ENCODE results near the gene CCDC92. TPM values are rescaled to one million over a fixed set of nuclear protein-coding genes. Genes with fewer than 3 reads are reported as not detected.
"Not testable (repeated sequence)": the region's sequence is repeated elsewhere in the genome, so short reads cannot be mapped to it uniquely, and the experiment has no call there.

Gene CCDC92
- total RNA-seq, 1 donor from 2014 or later: 21.5 TPM

DNA sequence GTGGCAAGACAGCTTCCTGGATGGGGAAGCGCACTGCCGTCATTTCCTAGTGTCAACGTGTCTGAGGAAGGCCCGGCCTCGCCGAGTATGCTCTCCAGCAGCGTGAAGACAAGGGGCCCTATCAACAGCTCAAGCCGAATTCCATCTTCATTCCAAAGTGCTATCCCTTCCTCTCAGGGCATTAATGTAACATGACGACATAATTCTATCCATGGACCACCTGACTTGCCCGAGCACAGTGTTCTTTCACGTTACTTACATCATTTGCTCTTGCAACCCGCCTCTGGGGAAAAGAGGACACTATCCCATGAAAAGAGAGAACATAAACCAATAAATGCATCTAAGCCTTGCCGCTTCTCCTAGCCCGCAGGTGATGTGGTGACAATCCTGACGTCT is 22.9 kb downstream of the CCDC92 start:
- H3K4me1 Mint-ChIP-seq: no peaks in the 10 kb centered on the region
- TF ChIP-seq, protein P1, sequence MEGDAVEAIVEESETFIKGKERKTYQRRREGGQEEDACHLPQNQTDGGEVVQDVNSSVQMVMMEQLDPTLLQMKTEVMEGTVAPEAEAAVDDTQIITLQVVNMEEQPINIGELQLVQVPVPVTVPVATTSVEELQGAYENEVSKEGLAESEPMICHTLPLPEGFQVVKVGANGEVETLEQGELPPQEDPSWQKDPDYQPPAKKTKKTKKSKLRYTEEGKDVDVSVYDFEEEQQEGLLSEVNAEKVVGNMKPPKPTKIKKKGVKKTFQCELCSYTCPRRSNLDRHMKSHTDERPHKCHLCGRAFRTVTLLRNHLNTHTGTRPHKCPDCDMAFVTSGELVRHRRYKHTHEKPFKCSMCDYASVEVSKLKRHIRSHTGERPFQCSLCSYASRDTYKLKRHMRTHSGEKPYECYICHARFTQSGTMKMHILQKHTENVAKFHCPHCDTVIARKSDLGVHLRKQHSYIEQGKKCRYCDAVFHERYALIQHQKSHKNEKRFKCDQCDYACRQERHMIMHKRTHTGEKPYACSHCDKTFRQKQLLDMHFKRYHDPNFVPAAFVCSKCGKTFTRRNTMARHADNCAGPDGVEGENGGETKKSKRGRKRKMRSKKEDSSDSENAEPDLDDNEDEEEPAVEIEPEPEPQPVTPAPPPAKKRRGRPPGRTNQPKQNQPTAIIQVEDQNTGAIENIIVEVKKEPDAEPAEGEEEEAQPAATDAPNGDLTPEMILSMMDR (IDR thresholded peaks at IDR 0.05): no peak
- no peaks in the 10 kb centered on the region for H3K9me3 Mint-ChIP-seq
- DNase-seq: no peak
- H3K27me3 Mint-ChIP-seq: no peaks in the 10 kb centered on the region
- H3K27ac Mint-ChIP-seq: no peak overlapping the region
- H3K4me3 Mint-ChIP-seq: no peak overlapping the region
- intact Hi-C loops (cut with micrococcal nuclease): no loop called here
- CTCF ChIA-PET: no interaction called here
- POLR2A ChIA-PET: no interaction called here
- H3K36me3 Mint-ChIP-seq (ENCODE audit: low read depth): peaks cover 24% of the 10 kb centered on the region
- no peak for ATAC-seq (ENCODE audit: low read depth)

DNA sequence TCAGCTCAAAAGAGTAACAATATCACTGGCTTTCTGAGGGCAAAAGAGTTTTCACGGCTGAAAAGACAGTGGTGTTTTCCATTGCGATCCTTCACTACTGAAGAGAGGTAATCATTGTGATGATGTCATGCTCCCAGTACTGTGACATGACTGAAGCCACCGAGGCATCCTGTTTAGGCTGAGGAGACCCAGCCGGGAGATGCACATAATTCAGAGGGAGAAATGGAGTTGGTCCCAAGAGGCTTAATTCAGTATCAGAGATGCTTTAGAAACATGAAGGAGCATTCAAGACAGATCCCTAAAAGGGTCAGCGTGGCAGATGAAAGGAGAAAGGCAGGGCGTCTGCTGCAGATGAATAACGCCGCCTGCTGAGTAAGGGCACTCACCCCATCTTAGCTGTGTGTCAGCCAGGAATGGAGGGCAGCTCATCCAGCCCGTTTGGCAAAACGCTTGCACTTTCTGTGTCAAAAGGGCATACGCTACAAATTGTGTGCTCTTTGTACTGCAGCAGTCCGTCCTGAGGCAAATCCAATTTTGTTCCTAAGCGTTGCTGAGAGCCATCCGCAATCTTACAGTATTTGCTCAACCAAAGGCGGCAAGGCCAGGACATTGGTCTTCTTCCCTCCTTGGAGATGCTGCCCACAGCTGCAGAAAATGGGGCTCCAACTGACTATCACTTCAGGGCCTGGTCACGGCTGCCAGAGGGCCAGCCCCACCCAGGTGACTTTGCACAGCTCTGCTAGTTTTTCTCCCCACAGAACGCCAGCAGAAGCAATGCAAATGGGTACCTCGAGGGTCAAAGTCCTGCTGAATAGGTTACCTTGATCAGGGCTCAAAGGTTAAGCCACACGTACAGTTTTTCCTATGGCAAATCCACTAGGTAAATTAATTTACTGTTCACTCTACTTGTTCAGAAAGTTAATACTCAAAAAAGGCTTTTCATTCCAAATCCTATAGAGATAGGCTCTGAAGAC is 23.5 kb downstream of the CCDC92 start:
- Mint-ChIP-seq H3K27me3 (no peaks in the 10 kb centered on the region), H3K4me3 (no peak overlapping the region), H3K9me3 (no peaks in the 10 kb centered on the region), H3K27ac (no peak overlapping the region), H3K4me1 (no peaks in the 10 kb centered on the region), H3K36me3 (ENCODE audit: low read depth) (peaks cover 29% of the 10 kb centered on the region)
- no peak for ATAC-seq (ENCODE audit: low read depth)
- ChIA-PET CTCF (no interaction called here), POLR2A (no interaction called here)
- no peak for DNase-seq
- intact Hi-C loops (cut with micrococcal nuclease): no loop called here
- TF ChIP-seq, protein P1 (IDR thresholded peaks at IDR 0.05): no peak

DNA sequence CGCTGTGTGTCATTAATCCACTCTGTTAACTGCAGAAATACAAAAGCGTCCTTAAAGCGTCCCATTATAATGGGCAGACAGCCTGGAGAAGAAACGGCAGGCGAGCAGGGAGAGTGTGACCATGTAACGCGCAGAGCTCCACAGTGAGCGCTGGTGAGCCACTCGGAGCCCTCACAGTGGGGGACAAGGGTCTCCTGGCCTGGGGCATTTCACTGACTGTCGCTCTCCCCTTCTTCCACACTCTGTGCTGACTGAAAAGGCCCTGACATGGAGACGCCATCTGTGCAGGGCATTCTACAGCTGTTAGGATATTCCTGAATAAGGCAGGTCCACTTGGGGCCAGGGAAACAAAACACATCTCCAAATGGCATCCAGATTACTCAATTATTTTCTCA is 24.2 kb downstream of the CCDC92 start:
- no peaks in the 10 kb centered on the region for H3K4me1 Mint-ChIP-seq
- ChIA-PET POLR2A (no interaction called here), CTCF (no interaction called here)
- intact Hi-C loops (cut with micrococcal nuclease): no loop called here
- TF ChIP-seq, protein P1 (IDR thresholded peaks at IDR 0.05): no peak
- no peak for DNase-seq
- no peaks in the 10 kb centered on the region for H3K9me3 Mint-ChIP-seq
- no peak for ATAC-seq (ENCODE audit: low read depth)
- H3K36me3 Mint-ChIP-seq (ENCODE audit: low read depth): peaks cover 33% of the 10 kb centered on the region
- no peak overlapping the region for H3K4me3 Mint-ChIP-seq
- no peak overlapping the region for H3K27ac Mint-ChIP-seq
- H3K27me3 Mint-ChIP-seq: no peaks in the 10 kb centered on the region

DNA sequence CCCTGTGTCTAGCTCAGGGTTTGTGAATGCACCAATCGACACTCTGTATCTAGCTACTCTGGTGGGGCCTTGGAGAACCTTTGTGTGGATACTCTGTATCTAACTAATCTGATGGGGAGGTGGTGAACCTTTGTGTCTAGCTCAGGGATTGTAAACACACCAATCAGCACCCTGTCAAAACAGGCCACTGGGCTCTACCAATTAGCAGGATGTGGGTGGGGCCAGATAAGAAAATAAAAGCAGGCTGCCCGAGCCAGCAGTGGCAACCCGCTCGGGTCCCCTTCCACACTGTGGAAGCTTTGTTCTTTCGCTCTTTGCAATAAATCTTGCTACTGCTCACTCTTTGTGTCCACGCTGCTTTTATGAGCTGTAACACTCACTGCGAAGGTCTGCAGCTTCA is 25.1 kb downstream of the CCDC92 start:
- DNase-seq; H3K27ac Mint-ChIP-seq; POLR2A ChIA-PET; H3K4me1 Mint-ChIP-seq; ATAC-seq (ENCODE audit: low read depth); H3K4me3 Mint-ChIP-seq; H3K27me3 Mint-ChIP-seq; CTCF ChIA-PET; H3K9me3 Mint-ChIP-seq; intact Hi-C loops (cut with micrococcal nuclease): not testable (repeated sequence)
- peaks cover 38% of the 10 kb centered on the region for H3K36me3 Mint-ChIP-seq (ENCODE audit: low read depth)

DNA sequence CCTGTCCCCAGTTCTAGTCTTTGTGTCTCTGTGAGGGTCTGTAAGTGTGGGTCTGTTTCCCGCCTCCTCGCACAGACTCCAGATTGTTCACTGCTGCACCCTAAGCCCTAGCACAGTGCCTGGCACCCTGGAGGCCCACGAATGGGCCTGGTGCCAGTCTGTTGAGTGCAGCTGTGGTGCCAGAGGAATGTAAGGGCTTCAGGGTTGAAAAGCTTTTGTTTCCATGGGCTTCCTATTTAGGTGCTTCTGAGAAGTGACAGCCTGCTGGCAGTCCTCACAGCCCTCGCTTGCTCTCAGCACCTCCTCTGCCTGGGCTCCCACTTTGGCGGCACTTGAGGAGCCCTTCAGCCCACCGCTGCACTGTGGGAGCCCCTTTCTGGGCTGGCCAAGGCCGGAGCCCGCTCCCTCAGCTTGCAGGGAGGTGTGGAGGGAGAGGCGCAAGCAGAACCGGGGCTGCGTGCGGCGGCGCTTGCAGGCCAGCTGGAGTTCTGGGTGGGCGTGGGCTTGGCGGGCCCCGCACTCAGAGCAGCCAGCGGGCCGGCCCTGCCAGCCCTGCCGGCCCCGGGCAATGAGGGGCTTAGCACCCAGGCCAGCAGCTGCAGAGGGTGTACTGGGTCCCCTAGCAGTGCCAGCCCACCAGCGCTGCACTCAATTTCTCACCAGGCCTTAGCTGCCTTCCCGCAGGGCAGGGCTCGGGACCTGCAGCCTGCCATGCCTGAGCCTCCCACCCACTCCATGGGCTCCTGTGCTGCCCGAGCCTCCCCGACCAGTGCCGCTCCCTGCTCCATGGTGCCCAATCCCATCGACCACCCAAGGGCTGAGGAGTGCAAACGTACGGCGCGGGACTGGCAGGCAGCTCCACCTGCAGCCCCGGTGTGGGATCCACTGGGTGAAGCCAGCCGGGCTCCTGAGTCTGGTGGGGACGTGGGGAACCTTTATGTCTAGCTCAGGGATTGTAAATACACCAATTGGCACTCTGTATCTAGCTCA is 25.8 kb downstream of the CCDC92 start:
- H3K4me3 Mint-ChIP-seq; CTCF ChIA-PET; H3K4me1 Mint-ChIP-seq; H3K9me3 Mint-ChIP-seq; ATAC-seq (ENCODE audit: low read depth); H3K27ac Mint-ChIP-seq; H3K27me3 Mint-ChIP-seq; DNase-seq; POLR2A ChIA-PET; intact Hi-C loops (cut with micrococcal nuclease): not testable (repeated sequence)
- peaks cover 45% of the 10 kb centered on the region for H3K36me3 Mint-ChIP-seq (ENCODE audit: low read depth)

DNA sequence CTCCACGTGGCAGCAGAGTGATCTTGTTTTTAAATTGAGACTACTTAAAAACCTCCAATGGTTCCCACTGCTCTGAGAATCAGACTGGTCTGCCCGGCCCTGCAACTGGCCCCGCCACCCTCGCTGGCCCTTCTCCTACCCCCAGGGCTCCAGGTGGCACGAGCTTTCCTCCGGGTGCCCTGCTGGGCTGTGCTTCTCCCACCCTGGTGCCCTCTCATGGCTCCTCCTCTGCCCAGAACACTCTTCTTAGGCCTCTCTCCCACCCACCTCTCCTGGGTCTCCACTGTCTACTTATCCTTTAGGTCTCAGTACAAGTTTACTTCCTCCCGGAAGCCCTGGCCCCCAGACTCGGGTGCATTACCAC is 26.5 kb downstream of the CCDC92 start:
- POLR2A ChIA-PET: no interaction called here
- intact Hi-C loops (cut with micrococcal nuclease): no loop called here
- no peaks in the 10 kb centered on the region for H3K27me3 Mint-ChIP-seq
- no peaks in the 10 kb centered on the region for H3K9me3 Mint-ChIP-seq
- H3K4me1 Mint-ChIP-seq: no peaks in the 10 kb centered on the region
- H3K4me3 Mint-ChIP-seq: no peak overlapping the region
- CTCF ChIA-PET: no interaction called here
- no peak overlapping the region for H3K27ac Mint-ChIP-seq
- TF ChIP-seq, protein P1 (IDR thresholded peaks at IDR 0.05): no peak
- peaks cover 52% of the 10 kb centered on the region for H3K36me3 Mint-ChIP-seq (ENCODE audit: low read depth)
- ATAC-seq (ENCODE audit: low read depth) (no peak), DNase-seq (no peak)

All from activated B cell treated with CpG ODN at 0.5 μM for 24 hours (primary cell).